Mucosa of gallbladder (tissue), 1 donor: ENCODE results near the gene HLF. TPM values are rescaled to one million over a fixed set of nuclear protein-coding genes. Genes with fewer than 3 reads are reported as not detected.
A peak's percentile ranks its signal among the peaks of the same experiment; 100 is the strongest.
"Not testable (repeated sequence)": the region's sequence is repeated elsewhere in the genome, so short reads cannot be mapped to it uniquely, and the experiment has no call there.

Experiments
- DNase-seq: peaks from one replicate; pipeline ENCODE4 v3.0.0-alpha.2; 2020; ENCODE audit warnings: low spot score
- total RNA-seq: library from RNA; stranded (reverse); gene quantifications from one replicate; pipeline ENCODE4 v1.2.1, GENCODE V29; 2021
- donor health status: DM: no; HTN: no; CAD: no.

Gene HLF
- total RNA-seq, 1 donor from 2014 or later: 18.3 TPM

GRCh38 chr17:55327225-55328088 lies 62.7 kb downstream of the HLF start:
- peak; percentile 32 for DNase-seq

GRCh38 chr17:55328514-55328913 lies 63.8 kb downstream of the HLF start:
- DNase-seq: not testable (repeated sequence)

GRCh38 chr17:55330344-55330933 lies 65.7 kb downstream of the HLF start:
- no peak for DNase-seq

GRCh38 chr17:55332296-55333041 lies 67.7 kb downstream of the HLF start:
- DNase-seq: no peak

GRCh38 chr17:55334285-55334684 lies 69.5 kb downstream of the HLF start:
- no peak for DNase-seq

- DNase-seq: no peak
Observed at GRCh38 chr17:55334881-55335540, 70.3 kb downstream of the HLF start.

- no peak for DNase-seq
Observed at GRCh38 chr17:55335625-55336024, 70.9 kb downstream of the HLF start.

GRCh38 chr17:55336426-55336825 lies 71.7 kb downstream of the HLF start:
- DNase-seq: no peak

GRCh38 chr17:55340176-55340575 lies 75.4 kb downstream of the HLF start:
- no peak for DNase-seq

GRCh38 chr17:55340686-55341085 lies 75.9 kb downstream of the HLF start:
- DNase-seq: no peak

- DNase-seq: no peak
Observed at GRCh38 chr17:55341432-55341831, 76.7 kb downstream of the HLF start.

- no peak for DNase-seq
Observed at GRCh38 chr17:55342800-55343585, 78.2 kb downstream of the HLF start.

GRCh38 chr17:55343900-55344513 lies 79.2 kb downstream of the HLF start:
- DNase-seq: no peak

- no peak for DNase-seq
Observed at GRCh38 chr17:55344514-55344997, 79.8 kb downstream of the HLF start.

GRCh38 chr17:55345132-55345531 lies 80.4 kb downstream of the HLF start:
- DNase-seq: no peak

GRCh38 chr17:55346658-55347057 lies 81.9 kb downstream of the HLF start:
- no peak for DNase-seq

- DNase-seq: no peak
Observed at GRCh38 chr17:55347341-55347740, 82.6 kb downstream of the HLF start.

GRCh38 chr17:55348749-55349354 lies 84.1 kb downstream of the HLF start:
- DNase-seq: peak; percentile 50

- no peak for DNase-seq
Observed at GRCh38 chr17:55350825-55351205, 86.1 kb downstream of the HLF start.

GRCh38 chr17:55351226-55351625 lies 86.5 kb downstream of the HLF start:
- no peak for DNase-seq
